ENCODE data around the gene VIT.

VIT gene

GRCh38 chr2:36740061-36740460, 43.6 kb downstream of the VIT start:
- H3K4me3 ChIP-seq (ENCODE audit: low read length) = no peak overlapping the region
- no peak for TF ChIP-seq CTCF (IDR thresholded peaks at IDR 0.05; ENCODE audit: insufficient read depth, low read depth, low read length, missing control alignments)
- no peak for DNase-seq (ENCODE audit: low read depth)

GRCh38 chr2:36741188-36741837, 44.8 kb downstream of the VIT start:
- no peak for TF ChIP-seq CTCF (IDR thresholded peaks at IDR 0.05; ENCODE audit: insufficient read depth, low read depth, low read length, missing control alignments)
- no peak overlapping the region for H3K4me3 ChIP-seq (ENCODE audit: low read length)
- no peak for DNase-seq (ENCODE audit: low read depth)

GRCh38 chr2:36743954-36744353, 47.4 kb downstream of the VIT start:
- no peak for DNase-seq (ENCODE audit: low read depth)
- no peak overlapping the region for H3K4me3 ChIP-seq (ENCODE audit: low read length)
- no peak for TF ChIP-seq CTCF (IDR thresholded peaks at IDR 0.05; ENCODE audit: insufficient read depth, low read depth, low read length, missing control alignments)

GRCh38 chr2:36748166-36748565, 51.7 kb downstream of the VIT start:
- H3K4me3 ChIP-seq (ENCODE audit: low read length) = no peak overlapping the region
- peak; percentile 19 for DNase-seq (ENCODE audit: low read depth)
- TF ChIP-seq CTCF (IDR thresholded peaks at IDR 0.05; ENCODE audit: insufficient read depth, low read depth, low read length, missing control alignments) = no peak

- DNase-seq (ENCODE audit: low read depth) = no peak
- TF ChIP-seq CTCF (IDR thresholded peaks at IDR 0.05; ENCODE audit: insufficient read depth, low read depth, low read length, missing control alignments) = no peak
- no peak overlapping the region for H3K4me3 ChIP-seq (ENCODE audit: low read length)
Observed at GRCh38 chr2:36750101-36750500, 53.6 kb downstream of the VIT start.

GRCh38 chr2:36753706-36754221, 57.3 kb downstream of the VIT start:
- peak; percentile 46 for DNase-seq (ENCODE audit: low read depth)
- no peak overlapping the region for H3K4me3 ChIP-seq (ENCODE audit: low read length)
- TF ChIP-seq CTCF (IDR thresholded peaks at IDR 0.05; ENCODE audit: insufficient read depth, low read depth, low read length, missing control alignments) = no peak

GRCh38 chr2:36754578-36754977, 58.1 kb downstream of the VIT start:
- no peak for TF ChIP-seq CTCF (IDR thresholded peaks at IDR 0.05; ENCODE audit: insufficient read depth, low read depth, low read length, missing control alignments)
- no peak for DNase-seq (ENCODE audit: low read depth)

More at GRCh38 chr2:36754578-36754977, 58.1 kb downstream of the VIT start:
- no peak overlapping the region for H3K4me3 ChIP-seq (ENCODE audit: low read length)

Data from epithelial cell of esophagus (primary cell).